ENCODE results near the gene ELFN1.

Gene ELFN1

DNA sequence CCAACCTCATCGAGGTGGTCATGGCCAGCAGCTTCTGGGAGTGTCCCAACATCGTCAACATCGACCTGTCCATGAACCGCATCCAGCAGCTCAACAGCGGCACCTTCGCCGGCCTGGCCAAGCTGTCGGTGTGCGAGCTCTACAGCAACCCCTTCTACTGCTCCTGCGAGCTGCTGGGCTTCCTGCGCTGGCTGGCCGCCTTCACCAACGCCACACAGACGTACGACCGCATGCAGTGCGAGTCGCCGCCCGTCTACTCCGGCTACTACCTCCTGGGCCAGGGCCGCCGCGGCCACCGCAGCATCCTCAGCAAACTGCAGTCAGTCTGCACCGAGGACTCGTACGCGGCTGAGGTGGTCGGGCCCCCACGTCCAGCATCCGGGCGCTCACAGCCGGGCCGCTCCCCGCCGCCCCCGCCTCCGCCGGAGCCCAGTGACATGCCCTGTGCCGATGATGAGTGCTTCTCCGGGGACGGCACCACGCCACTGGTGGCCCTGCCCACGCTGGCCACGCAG is 75.0 kb downstream of the ELFN1 start:
- no peak for DNase-seq

DNA sequence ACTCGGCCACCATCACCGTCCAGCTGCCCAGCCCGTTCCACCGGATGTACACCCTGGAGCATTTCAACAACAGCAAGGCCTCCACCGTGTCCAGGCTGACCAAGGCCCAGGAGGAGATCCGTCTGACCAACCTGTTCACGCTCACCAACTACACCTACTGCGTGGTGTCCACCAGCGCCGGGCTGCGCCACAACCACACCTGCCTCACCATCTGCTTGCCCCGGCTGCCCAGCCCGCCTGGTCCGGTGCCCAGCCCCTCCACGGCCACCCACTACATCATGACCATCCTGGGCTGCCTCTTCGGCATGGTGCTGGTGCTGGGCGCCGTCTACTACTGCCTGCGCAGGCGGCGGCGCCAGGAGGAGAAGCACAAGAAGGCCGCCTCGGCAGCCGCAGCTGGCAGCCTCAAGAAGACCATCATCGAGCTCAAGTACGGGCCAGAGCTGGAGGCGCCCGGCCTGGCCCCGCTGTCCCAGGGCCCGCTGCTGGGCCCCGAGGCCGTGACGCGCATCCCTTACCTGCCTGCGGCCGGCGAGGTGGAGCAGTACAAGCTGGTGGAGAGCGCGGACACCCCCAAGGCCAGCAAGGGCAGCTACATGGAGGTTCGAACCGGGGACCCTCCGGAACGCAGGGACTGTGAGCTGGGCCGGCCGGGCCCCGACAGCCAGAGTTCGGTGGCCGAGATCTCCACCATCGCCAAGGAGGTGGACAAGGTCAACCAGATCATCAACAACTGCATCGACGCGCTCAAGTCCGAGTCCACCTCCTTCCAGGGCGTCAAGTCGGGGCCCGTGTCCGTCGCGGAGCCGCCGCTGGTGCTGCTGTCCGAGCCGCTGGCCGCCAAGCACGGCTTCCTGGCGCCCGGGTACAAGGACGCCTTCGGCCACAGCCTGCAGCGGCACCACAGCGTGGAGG is 75.8 kb downstream of the ELFN1 start:
- DNase-seq, result no peak

DNA sequence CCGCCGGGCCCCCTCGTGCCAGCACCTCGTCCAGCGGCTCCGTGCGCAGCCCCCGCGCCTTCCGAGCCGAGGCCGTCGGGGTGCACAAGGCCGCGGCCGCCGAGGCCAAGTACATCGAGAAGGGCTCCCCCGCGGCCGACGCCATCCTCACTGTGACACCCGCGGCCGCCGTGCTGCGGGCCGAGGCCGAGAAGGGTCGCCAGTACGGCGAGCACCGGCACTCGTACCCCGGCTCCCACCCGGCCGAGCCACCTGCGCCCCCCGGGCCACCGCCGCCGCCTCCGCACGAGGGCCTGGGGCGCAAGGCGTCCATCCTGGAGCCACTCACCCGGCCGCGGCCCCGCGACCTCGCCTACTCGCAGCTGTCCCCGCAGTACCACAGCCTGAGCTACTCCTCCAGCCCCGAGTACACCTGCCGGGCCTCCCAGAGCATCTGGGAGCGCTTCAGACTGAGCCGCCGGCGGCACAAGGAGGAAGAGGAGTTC is 76.5 kb downstream of the ELFN1 start:
- no peak for DNase-seq

DNA sequence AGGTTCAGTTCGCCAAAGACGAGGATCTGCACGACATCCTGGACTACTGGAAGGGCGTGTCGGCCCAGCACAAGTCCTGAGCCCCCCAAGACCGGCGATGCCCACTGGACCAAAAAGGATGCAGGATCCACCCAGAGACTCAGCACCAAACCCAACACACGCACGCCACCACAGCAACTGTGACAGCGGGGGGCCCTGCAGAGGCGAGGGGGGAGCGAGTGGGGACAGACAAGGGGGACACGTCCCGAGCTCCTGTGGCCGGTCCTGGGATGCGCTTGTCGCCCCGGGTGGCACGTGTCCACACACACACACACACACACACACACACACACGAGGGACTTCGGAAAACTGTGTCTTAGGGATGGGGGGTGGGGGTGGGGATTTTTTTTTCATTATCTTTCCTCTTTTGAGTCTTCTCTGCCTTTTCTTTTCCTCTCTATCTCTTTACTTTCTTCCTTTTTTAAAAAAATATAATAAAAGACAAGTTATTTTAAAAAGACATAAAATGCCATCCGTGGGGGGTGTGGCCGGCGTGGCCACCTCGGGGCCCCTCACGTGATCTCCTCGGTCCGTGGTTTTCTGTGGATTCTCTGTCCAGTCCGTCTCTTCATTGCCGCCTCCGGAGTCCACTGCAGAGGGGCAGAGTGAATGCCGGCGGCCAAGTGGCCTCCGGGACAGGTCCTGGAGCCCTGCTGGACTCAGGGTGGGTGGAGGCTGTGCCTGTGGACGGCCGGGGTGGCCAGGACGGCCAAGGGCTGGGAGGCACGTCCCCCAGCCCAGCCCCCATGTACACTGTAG is 77.1 kb downstream of the ELFN1 start:
- DNase-seq, result no peak

DNA sequence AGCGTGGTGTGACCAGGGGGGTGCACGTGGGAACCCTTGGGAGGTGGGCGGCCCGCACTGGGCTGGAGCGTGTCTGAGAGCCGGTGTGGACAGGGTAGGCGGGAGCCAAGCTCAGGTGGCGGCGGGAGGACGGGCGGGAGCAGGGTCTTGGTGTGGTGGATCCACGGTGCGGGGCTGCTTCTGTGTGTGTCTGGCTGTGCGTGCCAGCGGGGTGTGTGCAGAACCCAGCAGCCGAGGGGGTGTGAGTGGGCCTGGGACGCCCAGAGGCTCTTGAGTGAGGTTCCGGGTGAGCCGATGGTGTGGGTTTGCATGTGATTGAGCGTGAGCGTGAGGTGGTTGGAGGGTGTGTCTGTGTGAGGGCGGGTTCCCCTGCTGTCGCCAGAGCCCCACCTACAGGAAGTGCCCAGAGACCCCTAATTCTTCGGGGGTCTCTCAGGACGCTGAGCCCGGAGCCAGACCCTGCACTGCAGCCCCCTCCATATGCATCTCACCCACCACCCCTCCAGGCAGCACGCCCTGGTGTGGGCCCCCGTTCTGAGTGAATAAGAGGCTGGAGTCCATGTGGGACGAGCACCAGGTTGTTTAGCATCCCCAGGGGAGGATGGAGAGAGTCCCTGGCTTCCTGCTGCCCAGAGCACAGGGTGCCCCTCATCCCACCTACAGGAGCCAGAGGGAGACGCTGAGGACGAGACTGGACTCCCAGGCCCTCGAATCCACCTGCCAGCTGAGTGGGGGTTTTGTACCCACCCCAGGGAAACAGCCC is 78.2 kb downstream of the ELFN1 start:
- DNase-seq, result no peak

DNA sequence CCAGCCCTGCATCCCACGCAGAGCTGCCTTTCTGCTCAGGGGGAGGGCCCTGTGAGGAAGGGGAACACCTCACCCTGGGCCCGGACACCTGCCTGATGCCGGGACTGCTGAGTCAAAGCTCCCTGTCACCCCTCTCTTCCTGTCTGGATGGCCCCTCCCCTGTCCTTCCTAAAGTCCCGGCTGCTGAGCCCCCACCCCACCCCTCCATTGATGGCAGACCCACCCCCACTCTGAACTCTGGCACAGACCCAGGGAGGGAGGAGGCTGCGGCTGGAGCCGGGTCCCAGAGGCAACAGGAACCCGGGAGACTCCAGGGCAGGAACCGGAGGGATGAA is 78.7 kb downstream of the ELFN1 start:
- DNase-seq, result no peak

DNA sequence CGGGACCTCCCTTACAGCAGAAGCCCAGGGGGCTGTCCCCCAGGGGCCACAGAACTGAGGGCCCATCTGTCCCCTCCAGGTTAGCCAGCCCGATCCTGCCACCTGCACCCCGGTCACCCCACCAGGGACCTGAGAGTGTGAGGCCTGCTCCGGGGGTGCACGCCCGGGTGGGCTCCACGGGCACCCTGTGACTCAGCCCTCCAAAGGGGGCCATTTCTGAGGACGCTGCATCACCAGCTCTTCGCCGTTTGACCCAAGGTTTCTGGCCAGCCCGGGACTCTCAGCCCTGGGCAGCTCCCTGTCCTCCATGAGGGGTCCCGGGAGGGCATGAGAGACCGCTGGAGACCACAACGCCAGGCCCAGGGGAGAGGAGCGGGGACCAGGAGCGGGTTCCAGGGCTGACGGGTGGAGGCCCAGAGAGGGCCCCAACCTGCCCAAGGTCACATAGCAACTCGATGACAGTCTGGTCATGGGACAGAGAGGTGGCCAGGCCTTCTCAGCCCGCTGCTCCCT is 79.3 kb downstream of the ELFN1 start:
- no peak for DNase-seq

DNA sequence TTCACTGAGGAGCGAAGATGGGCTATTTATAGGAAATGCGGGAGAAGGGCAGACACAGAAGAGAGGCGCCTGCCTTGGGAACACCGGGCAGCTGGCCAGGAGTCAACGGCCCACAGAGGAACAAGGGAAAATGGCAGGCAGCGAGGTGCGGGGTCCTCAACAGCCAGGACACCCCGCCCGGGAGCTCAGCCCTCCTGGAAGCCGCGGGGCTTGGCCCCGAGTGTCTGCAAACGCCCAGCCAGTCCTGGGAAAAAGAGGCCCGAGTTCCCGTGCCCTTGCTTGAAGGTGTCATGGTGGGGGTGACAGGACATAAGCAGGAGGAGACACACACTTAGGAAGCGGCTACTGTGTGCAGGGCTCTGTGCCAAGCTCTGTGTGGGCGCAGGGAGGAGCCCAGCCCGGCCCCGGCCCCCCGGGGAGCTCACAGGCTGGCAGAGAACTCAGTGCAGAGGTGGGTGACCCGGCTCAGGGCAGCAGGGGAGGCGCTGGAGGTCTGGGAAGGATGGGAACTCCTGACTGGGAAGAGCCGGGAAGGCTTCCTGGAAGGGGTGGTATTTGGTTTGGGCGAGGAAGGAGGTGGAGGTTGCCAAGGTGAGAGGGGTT is 79.9 kb downstream of the ELFN1 start:
- DNase-seq, result no peak

DNA sequence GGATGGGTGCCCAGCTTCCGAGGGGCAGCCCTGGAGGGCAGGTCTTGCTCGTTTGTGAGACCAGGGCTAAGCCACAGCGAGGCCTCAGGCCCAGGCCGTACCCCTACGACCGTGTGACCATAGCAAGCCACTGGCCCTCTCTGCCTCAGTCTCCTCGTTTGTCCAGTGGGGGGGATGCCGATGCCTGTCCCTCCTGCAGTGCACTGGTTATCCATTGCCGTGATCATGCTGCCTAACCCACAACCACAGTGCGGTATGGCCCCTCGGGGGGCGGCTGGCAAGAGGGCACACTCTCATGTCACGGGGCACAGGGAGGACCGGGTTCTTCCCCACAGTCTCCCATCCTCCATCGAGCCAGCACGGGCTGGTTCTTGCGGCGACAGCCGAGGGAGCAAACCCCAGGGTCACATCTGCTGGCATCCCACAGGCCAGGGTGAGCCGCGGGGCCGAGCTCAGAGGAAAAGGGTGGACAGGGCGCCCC is 80.5 kb downstream of the ELFN1 start:
- DNase-seq, result no peak

DNA sequence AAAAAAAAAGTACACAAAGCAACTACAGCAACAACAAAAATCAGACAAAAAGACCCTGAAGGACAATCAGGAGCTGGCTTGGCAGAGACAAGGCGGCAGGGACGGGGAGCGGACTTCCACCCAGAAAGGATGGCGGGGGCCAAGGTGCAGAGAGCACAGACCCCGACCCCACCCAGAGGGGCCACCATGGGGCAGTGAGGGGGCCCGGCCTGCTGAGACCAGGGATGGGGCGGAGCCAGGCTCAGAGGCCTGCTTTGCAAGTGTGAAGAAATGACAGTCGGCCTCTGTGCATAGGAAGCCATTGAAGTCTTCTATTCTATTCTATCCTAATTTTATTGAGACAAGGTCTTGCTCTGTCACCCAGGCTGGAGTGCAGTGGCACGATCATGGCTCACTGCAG is 82.0 kb downstream of the ELFN1 start:
- DNase-seq, result no peak

DNA sequence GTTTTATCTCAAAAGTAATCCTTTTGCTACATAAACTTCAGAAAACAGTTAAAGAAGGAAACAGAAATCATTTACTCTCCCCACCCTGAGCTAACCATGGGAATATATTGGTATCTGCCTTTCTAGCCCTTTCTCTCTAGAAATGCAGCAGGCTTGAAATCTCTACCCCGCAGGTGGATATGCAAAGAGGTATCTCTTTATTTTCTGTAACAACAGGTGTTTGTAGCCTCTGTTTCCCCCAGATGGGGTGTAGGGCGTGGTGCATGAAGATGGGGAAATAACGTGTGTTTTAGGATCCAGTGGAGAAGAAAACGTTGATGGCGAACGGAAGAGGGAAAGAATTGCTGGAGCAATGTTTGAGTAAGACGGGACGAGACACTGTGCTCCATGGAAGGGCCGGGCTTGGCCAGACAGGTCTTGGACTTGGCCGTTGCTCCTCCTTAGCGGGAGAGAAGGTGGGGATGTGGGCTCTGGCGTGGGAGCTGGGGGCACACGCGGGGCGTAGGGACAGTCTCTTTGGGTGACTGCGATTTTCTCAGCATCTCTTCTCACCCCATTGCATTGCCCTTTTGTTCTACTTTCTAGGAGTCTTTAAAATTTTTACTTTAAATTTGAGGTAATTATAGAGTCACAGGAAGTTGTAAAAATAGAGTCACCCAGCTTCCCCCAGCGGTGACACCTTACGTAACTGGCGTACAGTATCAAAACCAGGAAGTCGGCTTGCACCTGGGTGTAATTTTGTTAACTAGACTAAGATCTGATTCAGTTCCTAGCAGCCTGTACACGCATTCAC is 82.9 kb downstream of the ELFN1 start:
- DNase-seq, result peak in 2 of 6 experiments; percentile 12 to 13

DNA sequence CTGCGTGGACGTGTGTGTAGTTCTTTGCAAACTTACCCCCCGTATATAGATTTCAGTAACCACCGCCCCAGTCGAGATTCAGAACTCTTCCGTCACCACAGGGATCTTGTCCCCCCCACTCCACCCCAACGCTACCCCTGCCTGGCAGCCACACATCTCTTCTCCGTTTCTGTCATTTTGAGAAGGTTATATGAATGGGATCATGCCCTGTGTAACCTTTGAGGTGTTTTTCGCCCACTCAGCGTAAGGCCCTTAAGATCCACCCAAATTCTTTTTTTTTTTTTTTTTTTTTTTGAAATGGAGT is 83.4 kb downstream of the ELFN1 start:
- no peak for DNase-seq

DNA sequence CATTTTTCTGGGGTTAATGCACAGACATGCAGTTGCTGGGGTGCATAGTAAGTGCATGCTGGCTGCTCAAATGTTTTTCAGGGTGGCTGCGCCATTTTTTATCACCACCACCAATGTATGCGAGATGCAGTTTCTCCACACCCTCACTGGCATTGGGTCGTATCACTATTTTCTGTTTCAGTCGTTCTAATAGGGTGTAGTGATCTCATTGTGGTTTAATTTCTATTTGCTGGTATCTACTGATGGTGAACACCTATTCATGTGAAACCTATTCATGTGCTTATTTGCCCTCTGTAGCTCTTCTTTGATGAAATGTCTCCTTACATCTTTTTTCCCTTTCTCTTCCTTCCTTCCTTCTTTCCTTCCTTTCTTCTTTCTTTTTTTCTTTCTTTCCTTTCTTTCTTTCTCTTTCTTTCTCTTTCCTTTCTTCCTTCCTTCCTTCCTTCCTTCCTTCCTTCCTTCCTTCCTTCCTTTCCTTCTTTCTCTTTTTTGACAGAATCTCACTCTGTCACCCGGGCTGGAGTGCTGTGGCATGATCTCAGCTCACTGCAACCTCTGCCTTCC is 84.3 kb downstream of the ELFN1 start:
- no peak for DNase-seq

DNA sequence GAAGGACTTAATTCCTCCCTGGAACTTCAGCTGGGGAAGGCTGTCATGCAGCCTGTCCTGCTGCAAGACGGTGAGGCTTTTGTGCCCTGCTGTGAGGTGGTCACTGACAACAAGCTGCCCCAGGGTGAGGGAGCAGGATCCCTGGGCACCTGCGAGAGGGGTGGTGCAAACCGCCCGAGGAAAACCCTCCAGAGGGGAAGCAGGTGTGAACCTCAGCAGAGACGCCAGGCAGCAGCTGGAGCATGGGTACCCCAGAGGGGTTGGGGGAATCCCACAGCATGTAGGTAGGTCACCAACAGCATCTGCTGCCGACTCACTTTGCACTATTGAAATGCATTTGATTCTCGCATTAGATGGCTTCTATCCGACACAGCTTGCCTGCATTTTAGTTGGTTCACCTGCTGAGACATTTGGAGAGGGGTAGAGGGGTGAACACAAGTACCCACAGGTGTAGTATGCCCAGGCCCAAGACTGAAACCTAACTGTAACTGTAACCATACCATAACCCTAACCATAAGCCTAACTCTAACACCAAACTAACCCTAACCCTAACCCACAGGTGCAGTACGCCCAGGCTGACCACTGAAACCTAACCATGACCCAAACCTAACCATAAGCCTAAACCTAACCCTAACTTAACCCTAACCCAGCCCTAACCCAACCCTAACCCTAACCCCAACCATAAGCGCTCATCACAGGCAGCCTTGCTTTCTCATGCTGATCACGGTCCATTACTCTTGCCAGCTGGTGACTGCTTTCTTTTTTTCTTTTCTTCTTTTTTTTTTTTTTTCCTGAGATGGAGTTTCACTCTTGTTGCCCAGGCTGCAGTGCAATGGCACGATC is 85.9 kb downstream of the ELFN1 start:
- no peak for DNase-seq

DNA sequence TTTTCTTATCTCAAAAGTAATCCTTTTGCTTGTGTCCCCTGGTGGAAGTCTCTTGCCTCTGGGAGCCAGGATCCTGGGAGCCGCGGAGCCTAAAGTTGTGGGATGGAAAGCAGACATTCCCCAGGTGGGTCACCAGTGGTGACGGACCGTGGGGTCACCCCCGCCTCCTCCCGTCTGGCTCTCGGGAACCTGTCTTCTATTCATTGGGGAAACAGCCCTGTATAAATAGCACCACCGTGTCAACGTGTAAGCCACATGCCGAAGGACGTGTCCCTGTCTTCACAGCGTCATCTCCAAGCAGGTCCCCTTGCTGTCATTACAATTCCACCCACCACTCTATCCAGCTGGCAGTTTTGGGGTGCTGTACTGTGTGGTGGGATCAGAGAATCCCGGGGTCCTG is 87.5 kb downstream of the ELFN1 start:
- DNase-seq, result no peak

DNA sequence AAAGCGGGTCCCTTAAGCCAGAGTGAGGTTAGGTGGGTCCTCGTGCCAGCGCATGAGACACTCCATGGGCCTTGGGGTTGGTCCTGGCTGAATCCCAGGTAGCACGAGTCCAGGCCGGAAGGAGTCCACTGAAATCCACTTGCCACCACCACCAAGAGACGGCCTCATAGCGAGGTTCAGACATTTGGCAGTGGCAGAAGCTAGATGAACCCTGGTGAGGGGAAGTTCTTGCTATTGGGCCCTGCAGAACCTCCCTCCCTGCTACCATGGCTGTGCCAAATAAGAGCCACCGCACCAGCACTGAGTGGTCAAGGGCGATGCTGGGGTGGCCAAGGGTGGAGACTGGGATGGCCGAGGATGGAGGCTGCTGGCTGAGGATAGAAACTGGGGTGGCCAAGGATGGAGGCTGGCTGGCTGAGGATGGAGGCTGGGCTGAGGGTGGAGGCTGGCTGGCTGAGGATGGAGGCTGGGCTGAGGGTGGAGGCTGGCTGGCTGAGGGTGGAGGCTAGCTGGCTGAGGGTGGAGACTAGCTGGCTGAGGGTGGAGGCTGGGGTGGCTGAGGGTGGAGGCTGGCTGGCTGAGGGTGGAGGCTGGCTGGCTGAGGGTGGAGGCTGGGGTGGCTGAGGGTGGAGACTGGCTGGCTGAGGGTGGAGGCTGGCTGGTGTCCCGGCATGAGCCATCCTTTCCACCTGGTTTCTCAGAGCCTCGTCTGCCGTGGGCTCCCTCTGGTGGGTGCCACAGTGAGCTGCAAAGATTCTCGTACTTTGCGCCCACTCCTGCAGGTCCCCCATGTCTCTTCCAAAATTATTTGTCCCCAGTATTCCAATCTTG is 88.2 kb downstream of the ELFN1 start:
- no peak for DNase-seq

DNA sequence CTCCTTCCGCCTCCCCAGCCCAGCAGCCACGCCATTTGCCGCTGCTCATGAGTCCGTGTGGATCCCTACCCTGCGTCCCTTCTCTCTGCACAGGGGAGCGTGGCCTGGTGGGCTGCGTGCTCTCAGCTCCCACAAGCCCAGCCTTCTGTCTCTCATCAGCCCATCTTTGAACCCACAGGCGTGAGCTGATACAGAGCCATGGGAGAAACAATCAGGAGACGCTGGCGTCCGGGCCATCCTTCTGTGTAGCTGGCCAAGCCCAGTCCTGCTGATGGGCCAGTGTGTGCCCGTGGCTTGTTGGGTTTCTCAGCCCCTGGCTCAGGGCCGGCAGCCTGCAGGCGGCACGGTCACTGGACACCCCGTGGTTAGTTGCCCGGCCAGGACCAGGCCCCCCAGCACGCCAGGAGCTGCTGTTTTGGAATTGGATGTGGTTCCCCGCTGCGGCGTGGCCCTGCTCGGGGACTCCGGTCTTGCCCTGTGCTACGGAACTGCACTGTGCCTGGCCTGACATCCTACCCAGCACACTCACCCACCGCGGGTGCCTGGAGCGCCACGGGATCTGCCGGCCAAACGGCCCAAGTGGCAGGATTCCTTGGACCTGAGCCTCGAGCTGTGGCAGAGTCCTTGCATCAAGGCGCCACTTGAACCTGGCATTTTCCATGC is 88.9 kb downstream of the ELFN1 start:
- DNase-seq, result no peak

DNA sequence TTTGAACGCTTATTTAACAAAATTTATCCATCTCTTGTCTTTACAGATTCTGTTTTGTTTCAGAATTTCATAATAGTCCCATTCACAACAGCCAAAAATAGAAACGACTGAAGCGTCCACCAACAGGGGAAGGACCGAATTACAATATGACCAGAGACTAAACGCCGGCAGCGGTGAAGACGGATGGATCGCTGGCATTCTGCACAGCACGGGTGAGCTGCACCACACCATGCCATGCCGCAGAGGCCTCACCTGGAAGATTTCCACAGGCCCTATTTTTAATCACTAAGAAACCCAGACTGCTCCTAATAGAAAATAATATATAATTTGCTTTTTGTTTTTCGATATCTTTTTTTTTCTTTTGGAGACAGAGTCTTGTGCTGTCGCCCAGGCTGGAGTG is 91.0 kb downstream of the ELFN1 start:
- DNase-seq, result no peak

DNA sequence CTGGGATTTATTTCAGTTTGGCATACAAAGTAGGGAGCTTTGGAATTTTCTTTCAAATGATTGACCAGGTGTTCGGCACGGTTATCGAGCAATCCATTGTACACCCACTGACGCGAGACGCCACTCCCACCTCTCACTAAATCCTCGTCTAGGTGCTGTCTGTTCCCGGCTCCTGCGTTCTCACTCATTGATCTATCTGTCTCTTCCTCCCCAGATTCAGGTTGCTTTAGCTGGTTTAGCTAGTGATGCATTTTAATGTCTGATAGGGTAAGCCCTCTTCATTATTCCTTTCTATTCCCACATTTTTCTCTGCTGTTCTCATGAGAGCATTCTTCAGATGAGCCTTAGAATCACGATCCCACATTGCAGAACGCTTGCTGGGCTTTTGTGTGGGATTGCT is 91.7 kb downstream of the ELFN1 start:
- DNase-seq, result no peak

Data from stimulated activated naive CD4-positive, alpha-beta T cell (primary cell).